ENCODE results near the gene OR51E1.

Gene OR51E1

GRCh38 chr11:4643682-4644081 lies at the start of gene OR51E1:
OR51E1 (plus strand) TSS chr11:4643982; CDS start chr11:4652527, 8,545 bp downstream.
- no peak for DNase-seq

- no peak for DNase-seq
Observed at GRCh38 chr11:4605057-4605456, 38.7 kb upstream of the OR51E1 start.

- DNase-seq, result peak; percentile 64
Observed at GRCh38 chr11:4606231-4607015, 37.4 kb upstream of the OR51E1 start.

- DNase-seq, result peak; percentile 58
Observed at GRCh38 chr11:4607096-4607495, 36.7 kb upstream of the OR51E1 start.

GRCh38 chr11:4607781-4608666 lies 35.8 kb upstream of the OR51E1 start, which contains the start of gene TRIM68:
TRIM68 (minus strand) TSS chr11:4608231; CDS start chr11:4605504, 2,727 bp downstream.
- DNase-seq, result peak; percentile 91

- DNase-seq, result no peak
Observed at GRCh38 chr11:4610258-4610935, 33.4 kb upstream of the OR51E1 start.

- DNase-seq, result no peak
Observed at GRCh38 chr11:4611986-4612385, 31.8 kb upstream of the OR51E1 start.

GRCh38 chr11:4615856-4616444 lies 27.8 kb upstream of the OR51E1 start:
- no peak for DNase-seq

GRCh38 chr11:4619514-4619913 lies 24.3 kb upstream of the OR51E1 start:
- DNase-seq, result no peak

- DNase-seq, result peak; percentile 91
Observed at GRCh38 chr11:4626207-4627099, 17.3 kb upstream of the OR51E1 start.

GRCh38 chr11:4636136-4636535 lies 7.6 kb upstream of the OR51E1 start:
- DNase-seq, result no peak

- DNase-seq, result peak; percentile 77
Observed at GRCh38 chr11:4636962-4637661, 6.7 kb upstream of the OR51E1 start, which contains the start of gene OR51D1. OR51D1 (plus strand) TSS chr11:4637477; CDS start chr11:4639791, 2,314 bp downstream.

GRCh38 chr11:4637662-4638047 lies 6.1 kb upstream of the OR51E1 start:
- DNase-seq, result no peak

GRCh38 chr11:4639931-4640330 lies 3.9 kb upstream of the OR51E1 start:
- no peak for DNase-seq

GRCh38 chr11:4641501-4641900 lies 2.3 kb upstream of the OR51E1 start:
- DNase-seq, result no peak

GRCh38 chr11:4642043-4642442 lies 1.7 kb upstream of the OR51E1 start:
- no peak for DNase-seq

GRCh38 chr11:4643076-4643475 lies 706 bp upstream of the OR51E1 start:
- DNase-seq, result no peak

GRCh38 chr11:4644233-4644632 lies 451 bp downstream of the OR51E1 start:
- no peak for DNase-seq

GRCh38 chr11:4645974-4646373 lies 2.2 kb downstream of the OR51E1 start:
- DNase-seq, result no peak

- DNase-seq, result no peak
Observed at GRCh38 chr11:4647766-4648165, 4.0 kb downstream of the OR51E1 start.
